Measurements from ENCODE around the gene WNT6. TPM values are rescaled to one million over a fixed set of nuclear protein-coding genes. Genes with fewer than 3 reads are reported as not detected.

Gene WNT6
- total RNA-seq, 2 donors from 2014 or later: 0.25 to 0.37 TPM

DNA sequence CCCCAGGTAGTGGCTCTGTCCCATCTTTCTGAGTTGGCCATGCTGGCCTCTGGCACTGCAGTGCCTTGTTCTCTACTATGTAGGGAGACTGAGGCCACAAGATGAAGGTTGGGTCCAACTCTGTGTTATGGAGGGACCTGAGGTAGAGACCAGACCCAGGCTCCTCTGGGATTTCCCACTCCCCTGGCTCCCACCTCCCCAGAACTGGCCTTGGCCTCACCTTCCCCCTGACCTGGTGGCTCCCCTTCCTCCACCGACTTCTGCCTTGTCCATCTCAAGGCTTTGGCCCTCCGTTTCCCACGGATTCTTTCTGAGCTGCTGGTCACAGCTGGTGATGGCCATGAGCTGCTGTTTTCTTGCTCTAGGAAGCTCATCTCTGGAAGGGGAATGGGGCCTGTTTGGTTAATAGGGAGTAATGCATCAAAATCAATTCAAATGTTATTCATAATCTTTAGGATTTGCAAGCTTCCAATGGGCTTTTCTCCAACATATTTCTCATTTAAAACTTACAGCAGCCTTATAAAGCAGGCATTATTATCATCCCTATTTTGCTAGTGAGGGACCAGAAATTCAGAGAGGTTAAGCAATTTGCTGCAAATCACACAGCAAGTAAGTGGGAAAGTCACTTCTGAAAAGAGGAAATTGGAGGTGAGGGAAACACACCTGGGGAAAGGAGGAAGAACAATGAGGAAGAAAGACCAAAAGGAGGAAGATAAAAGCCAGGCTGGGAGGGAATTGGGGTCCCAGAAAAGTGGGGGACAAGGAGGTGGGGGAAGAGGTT lies 28.9 kb upstream of the WNT6 start:
- no peak for TF ChIP-seq CTCF (IDR thresholded peaks at IDR 0.05)
- Histone ChIP-seq H3K4me3 (no peak overlapping the region), H3K27me3 (no peaks in the 10 kb centered on the region), H3K9ac (ENCODE audit: low read depth in 2 of 2, low read length in 2 of 2) (no peak overlapping the region), H3K27ac (no peak overlapping the region), H3K36me3 (no peaks in the 10 kb centered on the region), H3K9me3 (no peaks in the 10 kb centered on the region), H3K4me1 (no peaks in the 10 kb centered on the region)
- no peak for DNase-seq
- intact Hi-C loops (cut with DNase I): no loop called here

DNA sequence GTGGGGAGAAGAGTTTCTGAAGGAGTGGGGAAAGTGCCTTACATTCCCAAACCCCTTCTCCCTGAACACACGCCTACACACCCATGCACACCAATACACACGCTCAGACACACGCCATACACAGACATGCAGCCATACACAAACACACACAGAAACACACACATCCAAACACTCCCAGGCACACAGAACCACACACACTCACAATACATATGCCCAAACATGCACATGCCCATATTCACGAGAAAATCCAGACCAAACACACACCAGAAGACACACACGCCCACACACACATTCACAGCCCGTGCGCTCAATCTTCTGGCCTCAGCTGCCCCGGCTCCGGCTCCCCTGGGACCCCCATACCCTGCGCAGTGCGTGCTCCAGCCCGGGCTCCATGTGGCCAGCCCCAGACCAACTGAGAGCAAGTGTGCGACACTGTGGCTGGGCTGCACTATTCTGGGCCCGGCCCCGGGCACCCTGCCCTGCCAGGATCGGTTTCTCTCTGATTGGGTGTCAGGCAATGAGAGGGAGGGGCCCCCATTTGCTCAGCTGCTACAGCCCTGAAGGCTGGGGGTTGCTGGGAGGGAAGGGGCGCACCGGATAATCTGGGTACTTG lies 28.1 kb upstream of the WNT6 start, which contains the start of gene PRKAG3:
Gene PRKAG3 (minus strand): TSS at position 426 of the 613 bp plus-strand sequence.
- no peak for TF ChIP-seq CTCF (IDR thresholded peaks at IDR 0.05)
- no peak within 1 kb of the TSS for H3K27ac ChIP-seq
- intact Hi-C loops (cut with DNase I): no loop called here
- H3K4me3 ChIP-seq: no peak within 1 kb of the TSS
- H3K27me3 ChIP-seq: no peaks in the 10 kb centered on the region
- DNase-seq: no peak
- H3K4me1 ChIP-seq: no peaks in the 10 kb centered on the region
- no peak within 1 kb of the TSS for H3K9ac ChIP-seq (ENCODE audit: low read depth in 2 of 2, low read length in 2 of 2)
- H3K36me3 ChIP-seq: no peaks in the 10 kb centered on the region
- no peaks in the 10 kb centered on the region for H3K9me3 ChIP-seq

GRCh38 chr2:218832081-218832480 lies 27.5 kb upstream of the WNT6 start:
- no peak overlapping the region for H3K27ac ChIP-seq
- no peaks in the 10 kb centered on the region for H3K36me3 ChIP-seq
- H3K9me3 ChIP-seq: no peaks in the 10 kb centered on the region
- no peak for TF ChIP-seq CTCF (IDR thresholded peaks at IDR 0.05)
- no peak overlapping the region for H3K4me3 ChIP-seq
- intact Hi-C loops (cut with DNase I): no loop called here
- no peak for DNase-seq
- H3K4me1 ChIP-seq: no peaks in the 10 kb centered on the region
- no peaks in the 10 kb centered on the region for H3K27me3 ChIP-seq
- H3K9ac ChIP-seq (ENCODE audit: low read depth in 2 of 2, low read length in 2 of 2): no peak overlapping the region

DNA sequence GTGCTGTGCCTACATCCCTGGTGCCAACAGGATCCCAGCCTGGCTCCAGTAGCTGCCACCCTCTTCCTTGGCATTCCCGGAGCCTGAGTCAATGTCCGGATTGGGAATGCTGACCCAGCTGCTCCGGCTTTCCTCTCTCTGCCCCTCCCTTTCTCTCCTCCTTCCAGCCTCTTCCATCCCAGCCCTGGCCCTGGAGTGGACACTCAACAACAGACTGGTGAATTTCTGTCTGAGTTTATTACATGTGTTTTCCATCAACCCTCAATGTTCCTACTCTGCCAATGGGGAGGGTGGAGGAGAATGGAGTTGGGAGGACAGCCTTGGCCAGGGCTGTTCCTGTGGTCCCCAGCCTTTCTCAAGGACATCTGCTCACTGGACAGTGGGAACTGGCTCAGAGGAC lies 27.1 kb upstream of the WNT6 start:
- Histone ChIP-seq H3K36me3 (no peaks in the 10 kb centered on the region), H3K27ac (no peak overlapping the region), H3K9me3 (no peaks in the 10 kb centered on the region), H3K4me3 (no peak overlapping the region), H3K4me1 (no peaks in the 10 kb centered on the region), H3K27me3 (no peaks in the 10 kb centered on the region), H3K9ac (ENCODE audit: low read depth in 2 of 2, low read length in 2 of 2) (no peak overlapping the region)
- DNase-seq: no peak
- intact Hi-C loops (cut with DNase I): no loop called here
- TF ChIP-seq CTCF (IDR thresholded peaks at IDR 0.05): no peak

GRCh38 chr2:218833023-218833609 lies 26.5 kb upstream of the WNT6 start:
- intact Hi-C loops (cut with DNase I): no loop called here
- no peak for TF ChIP-seq CTCF (IDR thresholded peaks at IDR 0.05)
- H3K27ac ChIP-seq: no peak overlapping the region
- no peaks in the 10 kb centered on the region for H3K4me1 ChIP-seq
- H3K9ac ChIP-seq (ENCODE audit: low read depth in 2 of 2, low read length in 2 of 2): no peak overlapping the region
- no peaks in the 10 kb centered on the region for H3K9me3 ChIP-seq
- no peaks in the 10 kb centered on the region for H3K36me3 ChIP-seq
- DNase-seq: no peak
- H3K27me3 ChIP-seq: no peaks in the 10 kb centered on the region
- no peak overlapping the region for H3K4me3 ChIP-seq
